ENCODE data around the gene FSIP1.

FSIP1 gene

DNA sequence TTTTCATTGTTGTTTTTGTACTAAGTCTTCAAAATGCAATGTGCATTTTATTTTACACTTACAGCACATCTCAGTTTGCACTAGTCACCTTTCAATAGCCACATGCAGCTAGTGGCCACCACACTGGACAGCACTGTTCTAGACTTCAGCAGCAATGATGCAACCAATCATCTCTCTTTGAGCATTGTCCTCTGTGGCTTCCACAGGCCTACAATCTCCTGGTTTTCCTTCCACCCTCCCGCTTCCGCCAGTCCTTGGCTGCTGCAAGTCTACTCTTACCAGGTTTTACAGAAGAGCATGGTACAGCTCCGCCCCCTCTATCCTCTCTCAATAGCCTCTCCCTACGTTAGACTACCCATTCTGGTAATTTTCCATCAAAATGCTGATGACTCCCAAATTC lies 25.1 kb upstream of the FSIP1 start:
- Histone ChIP-seq H3K36me3 (no peaks in the 10 kb centered on the region), H3K27ac (no peak overlapping the region), H3K4me3 (ENCODE audit: low read depth in 1 of 2, low read length in 1 of 2) (no peak overlapping the region), H3K4me1 (ENCODE audit: control insufficient read depth in 1 of 2, insufficient read depth in 1 of 2, low read depth in 1 of 2, low read length in 1 of 2) (no peaks in the 10 kb centered on the region), H3K27me3 (peaks cover 4% of the 10 kb centered on the region), H3K9me3 (no peaks in the 10 kb centered on the region)
- TF ChIP-seq CTCF (IDR thresholded peaks at IDR 0.05) = no peak

- no peak for TF ChIP-seq CTCF (IDR thresholded peaks at IDR 0.05)
- H3K27me3 ChIP-seq = peaks cover 4% of the 10 kb centered on the region
- no peaks in the 10 kb centered on the region for H3K36me3 ChIP-seq
- H3K27ac ChIP-seq = no peak overlapping the region
- peaks cover 7 to 10% of the 10 kb centered on the region in 2 experiments for H3K4me1 ChIP-seq (ENCODE audit: control insufficient read depth in 1 of 2, insufficient read depth in 1 of 2, low read depth in 1 of 2, low read length in 1 of 2)
- H3K4me3 ChIP-seq (ENCODE audit: low read depth in 1 of 2, low read length in 1 of 2) = no peak overlapping the region
- no peaks in the 10 kb centered on the region for H3K9me3 ChIP-seq
Observed at GRCh38 chr15:39804026-39804425, 21.4 kb upstream of the FSIP1 start.

DNA sequence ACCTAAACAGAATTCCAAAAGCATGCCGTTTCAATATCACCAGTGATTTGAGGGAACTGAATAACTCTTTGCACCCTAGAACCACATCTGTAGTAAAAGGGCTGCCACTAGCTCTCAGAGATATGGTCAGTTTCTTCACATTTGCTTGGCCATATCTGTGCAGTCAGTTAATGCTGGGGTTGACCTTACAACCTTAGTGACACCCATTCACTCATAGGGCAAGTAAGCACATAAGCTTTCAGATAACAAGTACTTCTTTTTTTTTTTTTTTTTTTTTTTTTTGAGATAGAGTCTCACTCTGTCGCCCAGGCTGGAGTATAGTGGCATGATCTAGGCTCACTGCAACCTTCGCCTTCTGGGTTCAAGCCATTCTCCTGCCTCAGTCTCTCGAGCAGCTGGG lies 20.4 kb upstream of the FSIP1 start:
- H3K36me3 ChIP-seq = no peaks in the 10 kb centered on the region
- no peak for TF ChIP-seq CTCF (IDR thresholded peaks at IDR 0.05)

DNA sequence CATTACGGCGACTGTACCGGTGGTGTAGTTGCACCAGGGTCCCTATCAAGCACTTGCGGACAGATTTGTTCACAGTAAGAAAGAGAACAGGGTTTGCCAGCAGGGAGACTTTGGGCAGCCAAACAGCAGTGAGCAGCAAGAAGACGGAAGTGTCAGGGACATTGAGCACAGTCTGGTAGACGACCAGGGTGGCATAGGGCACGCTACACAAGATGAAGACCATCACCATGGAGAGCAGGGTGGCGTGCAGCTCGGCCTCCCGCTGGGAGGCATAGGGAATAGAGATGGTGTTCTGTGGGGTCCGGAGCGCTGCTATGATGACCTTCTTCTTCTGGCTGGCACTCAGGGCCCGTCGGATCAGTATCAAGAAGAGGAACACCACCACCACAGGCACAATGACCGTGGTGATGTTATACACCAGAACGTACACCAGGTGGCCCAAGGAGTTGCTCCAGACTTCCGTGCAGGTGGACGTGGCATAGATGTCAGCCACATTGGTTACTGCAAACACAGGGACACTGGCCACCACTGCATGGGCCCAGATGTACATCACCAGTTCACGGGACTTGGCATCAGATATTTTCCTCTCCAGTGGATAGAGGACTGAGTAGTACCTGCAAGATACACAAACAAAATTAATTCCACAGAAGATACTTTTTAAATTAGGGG lies 19.1 kb upstream of the FSIP1 start:
- no peaks in the 10 kb centered on the region for H3K36me3 ChIP-seq
- no peaks in the 10 kb centered on the region for H3K9me3 ChIP-seq
- peaks cover 7 to 12% of the 10 kb centered on the region in 2 experiments for H3K4me1 ChIP-seq (ENCODE audit: control insufficient read depth in 1 of 2, insufficient read depth in 1 of 2, low read depth in 1 of 2, low read length in 1 of 2)
- H3K27me3 ChIP-seq = no peaks in the 10 kb centered on the region
- H3K27ac ChIP-seq = no peak overlapping the region
- TF ChIP-seq CTCF (IDR thresholded peaks at IDR 0.05) = no peak
- no peak overlapping the region for H3K4me3 ChIP-seq (ENCODE audit: low read depth in 1 of 2, low read length in 1 of 2)

More for the DNA sequence above, 20.4 kb upstream of the FSIP1 start:
- no peak overlapping the region for H3K4me3 ChIP-seq (ENCODE audit: low read depth in 1 of 2, low read length in 1 of 2)
- H3K9me3 ChIP-seq = no peaks in the 10 kb centered on the region
- no peak overlapping the region for H3K27ac ChIP-seq
- H3K27me3 ChIP-seq = no peaks in the 10 kb centered on the region
- peaks cover 7 to 12% of the 10 kb centered on the region in 2 experiments for H3K4me1 ChIP-seq (ENCODE audit: control insufficient read depth in 1 of 2, insufficient read depth in 1 of 2, low read depth in 1 of 2, low read length in 1 of 2)

DNA sequence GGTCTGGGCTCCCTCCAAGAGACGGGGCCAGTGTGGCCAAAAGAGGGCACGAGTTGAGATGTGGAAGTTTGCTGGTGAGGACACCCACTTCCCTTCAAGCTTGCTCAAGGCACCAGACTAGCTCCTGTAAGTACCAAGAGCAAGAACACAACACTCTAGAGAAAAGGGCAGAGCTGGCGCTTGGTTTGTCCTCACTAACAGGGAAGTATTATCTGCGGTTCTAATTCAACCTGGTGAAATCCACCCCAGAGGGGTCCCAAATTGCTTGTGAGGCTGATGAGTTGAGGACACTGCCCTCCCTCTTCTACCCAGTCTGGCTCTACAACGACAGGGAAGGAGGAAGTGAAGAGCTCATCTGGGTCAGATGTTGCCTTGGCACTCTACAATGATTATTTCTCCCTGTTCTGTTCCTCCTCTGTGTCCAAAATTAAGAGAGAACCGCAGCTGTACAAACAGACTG lies 16.9 kb upstream of the FSIP1 start:
- peaks cover 7 to 12% of the 10 kb centered on the region in 2 experiments for H3K4me1 ChIP-seq (ENCODE audit: control insufficient read depth in 1 of 2, insufficient read depth in 1 of 2, low read depth in 1 of 2, low read length in 1 of 2)
- TF ChIP-seq CTCF (IDR thresholded peaks at IDR 0.05) = no peak
- H3K9me3 ChIP-seq = no peaks in the 10 kb centered on the region
- no peaks in the 10 kb centered on the region for H3K36me3 ChIP-seq
- no peak overlapping the region for H3K4me3 ChIP-seq (ENCODE audit: low read depth in 1 of 2, low read length in 1 of 2)
- H3K27ac ChIP-seq = peak overlapping the region; percentile 78
- H3K27me3 ChIP-seq = no peaks in the 10 kb centered on the region
